HG02571 (cell line): ENCODE results near the gene IPO11.
"Not testable (repeated sequence)": the region's sequence is repeated elsewhere in the genome, so short reads cannot be mapped to it uniquely, and the experiment has no call there.

Experiments
- ATAC-seq: cut with Tn5 transposase; IDR thresholded peaks from one replicate; pipeline ENCODE4 v1.9.1; 2021; ENCODE audit warnings: mild to moderate bottlenecking, moderate library complexity; ENCODE audit not compliant: unreplicated experiment

The IPO11 gene

DNA sequence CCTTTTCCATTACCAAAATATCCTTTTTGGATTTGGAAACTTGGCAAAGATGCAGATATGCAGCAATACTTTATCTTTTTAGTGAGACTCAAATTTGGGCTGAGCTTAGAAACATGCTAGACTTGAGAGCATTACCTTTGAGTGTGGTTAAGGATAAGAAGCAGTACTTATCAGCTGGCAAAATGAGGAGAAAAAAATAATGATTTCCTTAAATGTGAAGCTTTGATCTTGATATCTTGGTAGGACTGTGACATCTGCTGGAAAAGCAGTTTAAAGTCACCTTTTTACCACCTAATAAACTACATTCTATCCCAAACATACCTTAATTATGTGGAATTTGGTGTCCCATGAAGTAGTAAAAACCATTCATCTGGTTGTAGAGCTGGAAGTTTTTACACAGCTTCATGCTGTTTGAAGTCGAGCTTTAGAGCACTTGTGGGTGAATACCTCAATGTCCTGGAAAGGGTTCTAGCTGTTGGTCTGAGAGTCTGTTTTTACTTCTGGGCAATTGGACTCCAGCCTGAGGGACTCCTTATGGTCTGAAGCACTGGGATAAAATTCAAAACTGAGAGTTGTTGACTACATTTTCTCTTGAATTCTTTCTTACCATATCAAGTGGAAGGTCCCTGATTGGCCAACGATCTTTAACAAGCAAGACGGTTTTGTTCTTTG, 219.5 kb downstream of the IPO11 start:
- no peak for ATAC-seq

DNA sequence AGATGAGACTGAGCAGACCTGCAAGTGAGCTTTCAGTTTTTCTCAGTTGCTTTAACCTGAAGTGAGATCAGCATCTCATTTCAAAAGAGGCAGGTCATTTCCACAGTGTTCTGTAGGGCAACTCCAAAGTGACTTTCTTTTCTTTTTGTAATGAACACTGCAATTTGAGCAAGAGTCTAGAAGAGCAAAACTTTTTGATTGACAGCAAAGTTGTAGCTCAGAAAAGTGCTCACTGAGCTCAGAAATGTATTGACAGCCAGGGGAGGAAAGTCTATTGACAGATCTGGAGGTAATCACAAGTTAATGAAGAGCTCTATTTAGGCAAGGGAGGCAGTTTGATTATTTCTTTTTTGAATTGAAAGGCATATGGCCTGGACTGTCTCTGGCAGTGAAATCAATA, 220.7 kb downstream of the IPO11 start:
- no peak for ATAC-seq

DNA sequence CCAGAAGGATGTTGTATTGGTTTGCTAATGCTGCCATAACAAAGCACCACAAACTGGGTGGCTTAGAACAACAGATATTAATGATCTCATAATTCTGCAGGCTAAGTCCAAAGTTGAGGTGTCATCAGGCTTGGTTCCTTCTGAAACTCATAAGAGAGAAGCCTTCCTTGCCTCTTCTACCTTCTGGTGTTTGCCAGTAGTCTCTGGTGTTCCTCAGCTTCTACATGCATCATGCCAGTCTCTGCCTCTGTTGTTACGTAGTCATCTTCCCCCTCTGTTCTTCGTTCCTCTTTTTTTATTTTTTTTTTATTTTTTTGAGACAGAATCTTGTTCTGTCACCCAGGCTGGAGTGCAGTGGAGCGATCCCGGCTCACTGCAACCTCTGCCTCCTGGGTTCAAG, 227.9 kb downstream of the IPO11 start:
- no peak for ATAC-seq

DNA sequence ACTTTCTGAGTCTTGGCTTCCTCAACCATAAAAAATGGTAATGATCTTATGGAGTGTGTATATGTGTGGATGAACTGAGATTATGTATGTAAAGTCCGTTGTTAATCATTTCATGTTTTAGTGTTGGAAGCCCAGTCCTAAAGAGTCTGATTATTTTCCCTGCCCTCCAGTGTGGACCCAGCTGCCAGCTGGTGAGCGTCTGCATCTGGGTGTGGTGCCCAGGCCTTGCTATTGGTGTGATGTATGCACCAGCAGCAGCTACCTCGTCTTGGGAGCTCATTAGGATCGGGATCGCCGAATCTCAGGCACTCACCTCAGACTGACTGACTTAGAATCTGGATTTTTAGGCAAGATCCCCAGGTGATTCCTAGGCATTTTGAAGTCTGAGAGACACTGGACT, 229.9 kb downstream of the IPO11 start:
- ATAC-seq: no peak

DNA sequence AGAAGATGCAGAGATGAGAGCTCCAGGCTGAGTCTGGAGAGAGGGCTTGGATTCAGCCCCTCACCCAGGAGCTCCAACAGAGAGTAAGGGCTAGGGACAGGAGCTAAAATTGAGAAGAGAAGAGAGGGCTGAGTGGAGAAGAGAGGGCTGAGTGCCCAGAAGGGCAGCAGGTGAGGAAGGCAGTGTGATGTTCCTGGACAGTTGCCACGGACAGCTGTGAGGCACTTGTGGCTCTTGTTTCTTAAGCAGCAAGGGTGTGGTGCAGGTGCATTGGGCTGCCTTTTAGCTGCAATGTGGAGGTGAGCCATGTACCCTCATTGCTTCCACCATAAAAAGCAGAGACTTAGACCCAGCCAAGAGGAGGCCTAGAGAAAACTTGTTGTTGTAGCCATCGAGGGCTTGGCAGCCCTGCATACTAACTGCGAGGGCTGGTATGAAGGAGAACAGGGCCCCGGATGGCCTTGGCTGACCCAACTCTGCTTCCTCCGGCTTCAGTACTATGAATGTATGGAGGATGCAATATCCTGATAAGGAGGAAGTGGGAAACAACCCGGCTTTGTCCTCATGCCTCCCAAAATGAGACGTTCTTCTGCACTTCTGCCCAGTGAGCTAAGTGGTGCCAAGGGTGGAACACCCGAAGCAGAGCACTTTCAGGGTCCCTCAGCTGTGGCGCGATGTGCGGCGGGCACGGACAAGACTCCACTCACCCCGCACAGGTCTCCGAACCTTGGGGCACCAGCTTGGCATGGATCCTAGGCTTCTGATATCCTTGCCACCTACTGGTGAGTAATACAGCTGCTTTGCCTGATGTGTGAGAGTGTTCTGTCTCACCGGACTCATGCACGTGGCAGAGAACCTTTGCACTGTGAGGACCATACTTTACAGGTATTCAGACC, 231.2 kb downstream of the IPO11 start:
- no peak for ATAC-seq

DNA sequence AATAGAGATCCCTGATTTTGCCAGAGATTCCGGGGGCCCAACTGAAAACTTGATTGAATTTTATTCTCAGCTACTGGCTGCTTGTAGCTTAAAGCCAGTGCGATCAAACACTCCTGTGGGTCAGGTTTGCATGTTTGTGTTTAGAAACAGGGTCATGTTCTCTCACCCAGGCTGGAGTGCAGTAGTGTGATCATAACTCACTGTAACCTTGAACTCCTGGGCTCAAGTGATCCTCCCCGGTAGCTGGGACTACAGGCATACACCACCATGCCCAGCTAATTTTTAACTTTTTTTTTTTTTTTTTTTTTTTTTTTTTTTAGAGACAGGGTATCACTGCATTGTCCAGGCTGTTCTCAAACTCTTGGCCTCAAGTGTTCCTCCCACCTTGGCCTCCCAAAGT, 232.7 kb downstream of the IPO11 start:
- ATAC-seq: no peak

DNA sequence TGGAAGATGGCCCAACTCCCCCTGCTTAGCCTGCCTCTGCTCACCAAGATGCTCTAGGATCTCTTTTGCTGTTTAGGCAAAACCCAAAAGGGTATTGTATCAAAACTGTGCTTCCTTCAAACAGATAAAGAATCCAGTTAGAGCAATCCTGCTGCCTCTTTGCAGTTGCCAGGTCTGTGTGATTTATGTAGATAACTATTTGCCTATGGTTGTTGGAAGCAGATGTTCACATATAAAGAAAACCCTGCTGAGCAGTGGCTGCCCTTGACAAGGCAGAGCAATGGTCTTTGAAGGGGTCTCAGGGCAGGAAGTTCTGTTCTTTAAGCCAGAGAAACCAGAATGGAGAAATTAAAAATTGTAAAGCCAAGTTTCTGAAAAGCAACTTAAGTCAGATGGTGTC, 234.7 kb downstream of the IPO11 start:
- no peak for ATAC-seq

DNA sequence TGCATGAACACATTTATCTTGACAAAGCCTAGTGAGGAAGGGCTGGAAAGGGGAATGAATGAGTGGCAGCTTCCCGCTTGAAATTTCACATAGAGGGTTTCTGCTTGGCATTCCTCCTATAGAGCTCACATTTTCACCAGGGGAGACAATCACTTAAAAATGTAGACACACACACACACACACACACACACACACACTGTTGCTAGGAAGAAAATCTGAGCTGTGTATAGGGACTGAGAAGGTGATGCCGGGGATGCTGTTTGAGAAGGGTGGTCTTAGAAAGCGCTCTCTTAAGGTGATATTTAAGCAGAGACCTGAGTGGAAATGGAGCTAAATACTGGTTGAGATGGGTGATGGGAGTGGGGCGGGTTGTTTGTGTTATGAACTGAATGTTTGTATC, 236.5 kb downstream of the IPO11 start:
- ATAC-seq: no peak

DNA sequence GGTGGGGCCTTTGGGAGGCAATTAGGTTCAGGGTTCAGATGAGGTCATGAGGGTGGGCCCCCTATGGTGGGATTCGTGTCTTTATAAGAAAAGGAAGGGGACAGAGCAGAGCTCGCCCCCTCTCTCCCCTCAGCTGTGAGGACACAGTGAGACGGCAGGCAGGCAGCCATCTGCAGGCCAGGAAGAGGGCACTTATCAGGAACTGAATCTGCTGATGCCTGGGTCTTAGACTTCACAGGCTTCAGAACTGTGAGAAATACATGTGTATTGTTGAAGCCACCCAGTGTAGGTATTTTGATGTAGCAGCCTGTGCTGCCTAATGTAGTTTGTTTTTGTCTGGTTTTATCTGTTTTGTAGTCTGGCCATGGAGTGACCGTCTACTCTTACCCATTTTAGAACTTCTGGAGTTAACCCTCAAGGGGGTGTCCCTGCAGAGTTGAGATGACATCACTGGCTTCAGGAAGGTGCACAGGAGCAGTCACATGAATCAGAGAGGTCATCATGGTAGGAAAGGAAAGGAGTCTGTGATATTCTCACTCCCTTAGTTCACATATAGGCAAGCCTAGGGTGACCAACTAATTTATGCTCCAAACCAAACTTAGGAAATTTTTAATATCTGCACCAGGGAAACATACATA, 237.0 kb downstream of the IPO11 start:
- ATAC-seq: no peak

DNA sequence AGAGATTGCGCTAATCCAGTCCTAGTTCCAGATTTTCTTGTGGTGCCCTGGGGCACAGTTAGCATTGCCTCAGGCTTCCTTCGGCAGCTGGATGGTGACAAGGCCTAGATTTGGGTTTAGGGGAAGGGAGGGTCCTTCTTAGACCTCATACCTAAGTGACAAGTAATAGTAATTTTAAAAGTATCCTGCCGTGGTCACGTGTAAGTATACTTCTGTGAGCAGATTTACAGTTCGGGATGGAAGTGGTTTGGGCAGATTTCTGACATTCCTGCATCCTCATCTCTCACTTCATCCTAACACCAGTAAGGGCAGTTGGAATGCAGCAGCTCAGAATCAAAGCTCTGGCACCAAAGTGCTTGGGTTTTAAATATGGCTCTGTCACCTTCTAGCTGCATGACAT, 237.6 kb downstream of the IPO11 start:
- no peak for ATAC-seq

DNA sequence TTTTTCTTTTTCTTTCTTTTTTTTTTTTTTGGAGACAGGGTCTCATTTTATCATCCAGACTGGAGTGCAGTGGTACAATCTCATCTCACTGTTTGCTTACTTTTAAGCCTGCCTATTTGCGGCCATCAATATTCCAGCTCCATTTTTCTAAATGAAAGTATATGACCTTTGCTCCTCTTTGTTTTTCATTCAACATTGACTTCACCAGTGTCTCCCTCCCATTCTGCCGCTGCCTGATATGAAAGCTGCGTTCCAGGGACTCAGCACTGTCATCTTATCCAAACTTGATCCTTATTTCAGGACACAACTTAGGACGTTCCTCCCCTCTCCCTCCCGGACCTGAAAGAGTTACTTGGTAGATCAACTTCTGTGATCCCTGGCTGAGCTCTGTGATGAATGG, 239.7 kb downstream of the IPO11 start:
- no peak for ATAC-seq

DNA sequence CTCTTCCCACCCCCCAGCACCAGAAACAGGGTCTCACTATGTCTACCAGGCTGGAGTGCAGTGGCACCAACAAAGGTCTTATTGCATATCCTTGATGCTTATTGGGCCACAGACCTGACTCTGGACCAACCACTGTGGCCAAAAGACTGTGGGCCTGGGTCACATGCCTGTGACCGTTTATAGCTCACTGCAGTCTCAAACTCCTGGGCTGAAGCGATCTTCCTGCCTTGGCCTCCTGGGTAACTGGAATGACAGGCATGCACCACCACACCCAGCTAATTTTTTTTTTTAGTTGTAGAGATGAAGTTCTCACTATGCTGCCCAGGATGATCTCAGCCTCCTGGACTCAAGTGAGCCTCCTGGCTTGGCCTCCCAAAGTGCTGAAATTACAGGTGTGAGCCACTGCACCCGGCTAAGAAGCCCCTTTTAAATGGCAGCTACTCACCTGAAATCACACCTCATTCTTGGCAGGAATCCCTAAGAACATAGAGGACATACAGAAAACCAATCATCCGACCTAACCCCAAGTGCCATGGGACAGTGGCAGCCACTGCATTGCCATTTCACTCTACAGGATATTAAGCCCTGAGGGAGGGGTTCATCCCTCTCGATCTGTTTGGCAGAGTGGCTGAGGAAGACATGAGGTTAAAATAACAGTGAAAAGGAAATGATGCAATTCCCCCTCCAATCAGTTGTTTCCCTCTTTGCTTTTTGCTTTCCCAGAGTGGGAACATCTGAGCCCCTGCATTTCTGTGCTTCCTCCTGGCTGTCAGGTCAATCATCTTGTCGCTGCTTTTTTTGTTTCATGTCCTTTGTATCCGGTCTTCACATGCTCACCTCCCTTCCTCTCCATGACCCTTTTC, 240.7 kb downstream of the IPO11 start:
- no peak for ATAC-seq

DNA sequence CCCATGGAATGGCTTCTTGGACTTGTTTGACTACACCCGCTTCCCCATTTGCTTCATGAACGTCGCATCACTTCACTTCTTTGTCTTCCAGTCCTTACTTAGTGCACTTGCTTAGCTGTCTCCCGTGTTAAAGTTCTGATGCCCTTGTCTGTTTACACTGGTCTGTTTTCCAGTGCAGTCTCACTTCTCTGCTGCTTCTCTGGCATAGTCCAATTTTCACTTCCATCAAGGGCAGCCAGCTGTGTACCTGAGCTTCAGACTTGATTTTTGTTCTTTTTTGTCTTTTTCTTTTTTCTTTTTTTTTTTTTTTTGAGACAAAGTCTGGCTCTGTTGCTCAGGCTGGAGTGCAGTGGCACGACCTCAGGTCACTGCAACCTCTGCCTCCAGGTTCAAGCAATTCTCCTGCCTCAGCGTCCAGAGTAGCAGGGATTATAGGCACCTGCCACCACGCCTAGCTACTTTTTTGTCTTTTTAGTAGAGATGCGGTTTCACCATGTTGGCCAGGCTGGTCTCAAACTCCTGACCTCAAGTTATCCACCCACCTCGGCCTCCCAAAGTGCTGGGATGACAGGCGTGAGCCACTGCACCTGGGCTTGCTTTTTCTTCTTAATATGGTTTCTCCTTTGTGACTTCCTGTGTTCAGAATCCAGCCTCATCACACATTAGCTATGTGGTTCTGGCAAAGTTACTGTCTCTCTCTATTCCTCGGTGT, 241.5 kb downstream of the IPO11 start:
- ATAC-seq: no peak

DNA sequence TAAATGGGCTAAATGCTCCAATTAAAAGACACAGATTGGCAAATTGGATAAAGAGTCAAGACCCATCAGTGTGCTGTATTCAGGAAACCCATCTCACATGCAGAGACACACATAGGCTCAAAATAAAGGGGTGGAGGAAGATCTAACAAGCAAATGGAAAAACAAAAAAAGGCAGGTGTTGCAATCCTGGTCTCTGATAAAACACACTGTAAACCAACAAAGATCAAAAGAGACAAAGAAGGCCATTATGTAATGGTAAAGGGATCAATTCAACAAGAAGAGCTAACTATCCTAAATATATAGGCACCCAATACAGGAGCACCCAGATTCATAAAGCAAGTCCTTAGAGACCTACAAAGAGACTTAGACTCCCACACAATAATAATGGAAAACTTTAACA, 245.2 kb downstream of the IPO11 start:
- not testable (repeated sequence) for ATAC-seq

DNA sequence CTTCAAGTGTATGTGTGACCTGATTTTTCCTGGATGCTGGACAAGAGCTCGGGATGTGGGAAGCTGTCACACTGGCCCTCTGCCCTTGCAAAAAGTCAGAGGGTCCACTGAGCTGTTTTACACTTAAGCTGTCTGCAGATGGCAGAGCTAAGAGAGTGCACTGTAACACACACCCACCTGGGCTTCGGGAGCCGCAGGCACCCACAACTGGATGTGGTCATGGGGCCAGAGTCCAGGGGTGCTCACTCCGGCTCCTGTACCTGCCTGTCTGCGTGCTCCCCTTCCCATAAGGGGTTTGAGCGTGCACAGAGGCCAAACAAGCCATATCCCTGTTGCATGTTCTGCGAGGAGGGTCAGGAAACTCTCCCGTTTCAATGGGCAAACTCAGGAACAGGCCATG, 248.6 kb downstream of the IPO11 start:
- ATAC-seq: no peak

DNA sequence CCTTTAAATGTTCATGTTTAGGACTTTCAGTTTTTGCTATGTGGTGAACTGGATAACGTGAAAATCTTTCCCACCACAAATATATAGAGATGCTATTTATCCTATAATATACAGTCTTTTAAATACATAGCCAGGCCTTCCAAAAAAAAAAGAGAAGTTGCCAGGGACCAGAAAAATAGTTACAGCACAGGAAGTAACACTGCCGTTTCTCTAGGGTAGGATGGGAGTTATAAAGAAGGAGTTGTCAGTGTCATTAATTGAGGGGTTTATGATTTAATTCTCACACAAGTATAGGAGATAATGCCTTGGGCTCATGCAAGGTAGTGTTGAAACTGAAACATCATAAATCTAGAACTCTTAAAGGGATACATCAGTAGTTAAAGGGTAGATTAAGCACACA, 250.0 kb downstream of the IPO11 start:
- no peak for ATAC-seq

DNA sequence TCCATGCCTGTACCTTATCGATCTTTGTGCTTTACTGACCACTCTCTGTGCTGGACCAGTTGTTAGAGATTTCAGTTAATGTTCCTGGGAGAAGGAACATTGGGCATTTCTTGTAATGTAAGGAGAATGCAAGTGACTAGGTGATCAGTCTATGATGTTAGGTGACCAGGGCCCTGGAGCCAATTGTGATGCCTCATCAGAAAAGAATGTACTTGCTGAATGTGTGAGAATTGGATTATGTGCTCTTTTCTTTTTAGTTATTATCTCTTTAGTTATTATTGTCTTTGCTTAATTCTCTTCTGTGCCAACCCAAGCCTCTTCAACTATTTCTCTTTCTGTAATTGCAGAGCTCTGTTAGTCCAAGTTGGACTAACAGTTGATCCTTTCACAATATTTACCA, 258.9 kb downstream of the IPO11 start:
- ATAC-seq: no peak

DNA sequence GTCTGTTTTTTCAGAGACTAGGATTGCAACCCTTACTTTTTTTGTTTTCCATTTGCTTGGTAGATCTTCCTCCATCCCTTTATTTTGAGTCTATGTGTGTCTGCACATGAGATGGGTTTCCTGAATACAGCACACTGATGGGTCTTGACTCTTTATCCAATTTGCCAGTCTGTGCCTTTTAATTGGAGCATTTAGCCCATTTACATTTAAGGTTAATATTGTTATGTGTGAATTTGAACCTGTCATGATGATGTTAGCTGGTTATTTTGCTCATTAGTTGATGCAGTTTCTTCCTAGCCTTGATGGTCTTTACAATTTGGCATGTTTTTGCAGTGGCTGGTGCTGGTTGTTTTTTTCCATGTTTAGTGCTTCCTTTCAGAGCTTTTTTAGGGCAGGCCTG, 264.0 kb downstream of the IPO11 start:
- ATAC-seq: not testable (repeated sequence)
